ENCODE data around the gene RRP12.
A peak's percentile ranks its signal among the peaks of the same experiment; 100 is the strongest.

RRP12 gene

GRCh38 chr10:97334370-97335175, 66.6 kb downstream of the RRP12 start, which contains the start of gene FRAT2:
TSS of gene FRAT2 (minus strand) at chr10:97334729. CDS start at chr10:97334572, 157 bp downstream.
- peak; percentile 90 for DNase-seq (ENCODE audit: low spot score)

- peak; percentile 36 for DNase-seq (ENCODE audit: low spot score)
Observed at GRCh38 chr10:97333601-97334369, 67.4 kb downstream of the RRP12 start.

GRCh38 chr10:97333351-97333600, 67.9 kb downstream of the RRP12 start:
- peak; percentile 31 for DNase-seq (ENCODE audit: low spot score)

- DNase-seq (ENCODE audit: low spot score): peak; percentile 51
Observed at GRCh38 chr10:97332591-97333350, 68.4 kb downstream of the RRP12 start.

DNA sequence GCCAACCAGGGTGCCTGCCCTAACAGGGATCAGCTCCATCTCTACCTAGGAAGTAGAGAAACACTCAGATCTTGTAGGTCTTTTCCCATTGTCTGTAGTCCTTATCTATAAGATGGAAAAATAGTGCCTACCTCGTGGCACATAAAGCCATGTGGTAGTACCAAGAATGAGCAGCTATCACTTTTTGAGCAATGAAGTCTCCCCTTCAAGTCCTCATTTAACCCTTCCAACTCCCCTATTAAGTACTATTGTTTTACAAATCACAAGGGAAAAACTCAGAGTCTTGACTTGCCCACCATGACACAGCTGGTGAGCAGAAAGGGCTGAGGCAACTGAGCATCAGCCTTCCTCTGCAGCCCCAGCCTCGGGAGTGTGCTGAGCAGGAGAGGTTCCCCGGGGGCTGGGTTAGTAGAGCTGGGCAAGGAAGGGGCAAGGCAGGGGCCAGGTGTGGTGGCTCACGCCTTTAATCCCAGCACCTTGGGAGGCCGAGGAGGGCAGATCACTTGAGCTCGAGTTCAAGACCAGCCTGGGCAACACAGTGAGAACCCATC, 69.9 kb downstream of the RRP12 start:
- no peak for DNase-seq (ENCODE audit: low spot score)

- DNase-seq (ENCODE audit: low spot score): no peak
Observed at GRCh38 chr10:97329766-97330165, 71.4 kb downstream of the RRP12 start.

DNA sequence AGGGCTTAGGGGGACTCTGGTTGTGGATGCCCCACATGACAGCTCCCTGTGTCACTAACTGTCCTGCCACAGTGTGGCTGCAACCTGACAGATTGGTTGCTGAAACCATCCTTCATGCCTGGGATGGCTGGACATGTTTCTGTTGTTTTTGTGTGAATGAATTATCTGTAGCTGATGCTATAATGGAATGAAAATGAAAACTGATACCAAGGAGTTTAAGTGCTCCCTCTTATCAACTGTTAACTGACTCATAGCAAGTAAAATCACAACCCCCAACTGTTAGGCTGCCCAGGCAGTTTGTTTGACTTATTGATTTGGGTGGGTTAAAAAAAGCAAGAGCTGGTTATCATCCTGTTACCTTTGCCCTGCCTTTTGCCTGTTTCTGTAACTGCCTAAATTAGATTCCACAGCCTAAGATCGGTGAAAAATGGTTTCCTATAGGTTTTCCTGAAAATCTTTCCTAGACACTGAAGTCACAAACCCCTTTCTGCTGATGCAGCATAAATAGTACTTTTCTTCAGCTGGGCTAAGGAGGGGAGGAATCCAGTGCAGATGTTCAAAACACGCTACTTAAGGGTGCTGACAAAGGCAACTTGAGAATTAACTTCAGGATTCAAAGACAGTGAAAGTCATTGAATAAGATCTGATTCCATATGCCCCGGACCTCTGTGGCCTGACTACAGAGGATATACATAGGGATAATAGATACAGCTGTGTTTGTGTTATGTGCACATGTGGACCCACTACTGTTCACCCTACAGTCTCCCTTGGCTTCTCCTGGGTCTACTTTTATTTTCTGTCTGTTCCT, 72.3 kb downstream of the RRP12 start:
- no peak for DNase-seq (ENCODE audit: low spot score)

DNA sequence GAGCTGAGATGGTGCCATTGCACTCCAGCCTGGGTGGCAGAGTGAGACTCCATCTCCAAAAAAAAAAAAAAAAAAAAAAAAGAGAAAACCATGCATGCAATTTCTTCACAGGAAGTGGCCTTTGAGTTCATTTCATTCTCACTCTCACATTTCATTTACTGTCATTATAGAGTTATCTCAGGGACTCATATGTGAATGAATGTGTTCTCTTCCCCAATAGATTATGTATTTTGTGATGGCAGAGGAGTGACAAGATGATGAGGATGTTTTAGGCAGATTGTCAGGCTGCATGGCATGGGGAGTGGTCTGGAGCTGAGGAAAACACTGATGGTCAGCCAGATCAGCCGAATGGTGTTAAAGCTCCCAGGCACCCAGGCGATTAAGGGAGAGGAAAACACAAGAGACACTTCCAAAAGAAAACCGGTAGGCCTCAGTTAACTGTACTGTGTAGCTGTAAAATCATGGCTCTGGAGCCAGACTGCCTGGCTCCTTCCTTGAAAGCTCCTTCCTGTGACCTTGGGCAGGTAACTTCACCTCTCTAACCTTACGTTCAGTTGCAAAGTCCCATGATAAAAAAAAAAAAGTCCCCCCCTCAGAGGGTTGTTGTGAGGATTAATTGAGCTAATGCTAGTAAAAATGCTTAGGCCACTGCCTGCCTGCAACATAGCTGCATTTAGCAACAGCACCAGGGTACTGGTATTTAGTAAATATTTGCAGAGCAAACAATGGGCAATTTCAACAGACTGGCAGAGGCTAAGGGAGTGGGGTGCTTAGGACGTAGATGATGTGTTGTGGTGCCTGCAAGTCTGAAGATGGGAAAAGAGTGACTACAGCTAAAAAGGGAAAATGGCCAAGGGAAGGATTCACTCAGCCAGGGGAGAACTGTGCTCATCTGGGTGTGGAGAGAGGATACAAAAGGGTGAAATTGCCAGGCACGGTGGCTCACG, 73.5 kb downstream of the RRP12 start:
- no peak for DNase-seq (ENCODE audit: low spot score)

DNA sequence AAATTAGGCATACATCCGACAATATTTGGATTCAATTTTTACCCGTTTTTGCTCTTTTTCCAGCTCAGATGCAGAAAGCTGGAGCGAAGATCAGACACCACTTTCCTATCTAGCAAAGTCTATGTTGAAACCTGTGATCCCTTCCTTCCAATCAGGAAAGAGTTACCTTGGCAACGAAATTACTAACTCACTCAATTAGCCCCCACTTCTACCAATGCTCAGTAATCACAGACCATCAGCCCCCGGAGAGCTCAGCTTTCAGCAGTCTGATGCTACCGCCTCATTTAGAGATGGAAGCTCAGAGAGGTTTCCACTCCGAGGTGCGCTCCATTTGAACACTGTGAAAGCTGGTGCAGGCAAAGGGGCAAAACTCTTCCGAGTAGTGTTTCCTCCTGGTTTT, 75.4 kb downstream of the RRP12 start:
- DNase-seq (ENCODE audit: low spot score): no peak

DNA sequence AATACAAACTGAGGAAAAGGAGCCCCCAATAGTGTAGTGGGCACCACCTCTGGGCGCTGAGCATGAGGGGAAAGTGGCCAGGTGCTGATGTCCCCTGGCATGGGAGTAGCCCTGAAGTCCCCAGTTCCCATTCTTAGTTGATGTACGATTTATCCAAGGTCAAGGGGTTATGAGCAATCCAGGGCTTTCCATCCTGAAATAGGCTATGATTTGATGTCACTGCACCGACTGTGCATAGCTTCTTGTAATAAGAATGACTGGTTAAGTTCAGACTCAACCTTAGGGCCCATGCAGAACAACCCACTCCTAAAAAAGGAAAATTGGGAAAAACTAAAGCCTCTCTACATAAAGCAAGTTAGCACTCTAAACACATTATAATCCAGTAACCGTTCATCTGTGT, 77.6 kb downstream of the RRP12 start:
- DNase-seq (ENCODE audit: low spot score): no peak

GRCh38 chr10:97321804-97322190, 79.3 kb downstream of the RRP12 start:
- DNase-seq (ENCODE audit: low spot score): no peak

- no peak for DNase-seq (ENCODE audit: low spot score)
Observed at GRCh38 chr10:97321032-97321803, 79.9 kb downstream of the RRP12 start.

GRCh38 chr10:97320480-97321031, 80.6 kb downstream of the RRP12 start:
- no peak for DNase-seq (ENCODE audit: low spot score)

GRCh38 chr10:97319671-97320479, 81.3 kb downstream of the RRP12 start:
- DNase-seq (ENCODE audit: low spot score): peak; percentile 47

DNA sequence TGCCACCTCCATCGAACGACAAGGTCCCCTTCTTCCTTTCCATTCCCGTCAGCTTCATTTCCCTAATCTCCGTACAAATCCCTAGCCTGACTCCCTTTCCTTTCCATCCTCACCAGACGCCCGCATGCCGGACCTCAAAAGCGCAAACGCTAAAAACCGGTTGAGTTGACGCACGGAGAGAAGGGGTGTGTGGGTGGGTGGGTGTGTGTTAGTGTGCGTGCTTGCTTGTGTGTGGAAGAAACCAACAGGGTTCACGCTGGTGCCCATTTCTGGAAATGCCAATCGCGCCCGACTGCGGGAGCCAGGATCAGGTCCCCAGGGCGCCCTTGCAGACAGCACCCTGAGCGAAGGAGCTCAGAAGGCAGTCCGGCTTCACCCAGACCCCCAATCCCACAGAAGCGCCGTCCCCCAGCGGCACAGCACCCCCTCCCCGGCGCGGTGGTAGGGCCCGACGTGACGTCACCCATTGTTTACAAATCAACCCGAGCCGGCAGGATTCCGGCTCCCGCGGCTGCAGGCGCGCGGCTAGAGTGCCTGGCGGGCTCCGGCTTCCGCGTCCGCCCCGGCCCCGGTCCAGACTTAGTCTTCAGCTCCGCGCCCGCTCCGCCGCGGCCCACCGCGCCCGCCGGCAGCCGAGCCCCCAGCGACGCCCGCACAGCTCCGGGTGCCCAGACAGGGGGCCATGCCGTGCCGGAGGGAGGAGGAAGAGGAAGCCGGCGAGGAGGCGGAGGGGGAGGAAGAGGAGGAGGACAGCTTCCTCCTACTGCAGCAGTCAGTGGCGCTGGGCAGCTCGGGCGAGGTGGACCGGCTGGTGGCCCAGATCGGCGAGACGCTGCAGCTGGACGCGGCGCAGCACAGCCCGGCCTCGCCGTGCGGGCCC, 82.1 kb downstream of the RRP12 start, which contains the start of gene FRAT1:
FRAT1 (plus strand) TSS at position 500 of the 880 bp plus-strand sequence; CDS start at position 683, 183 bp downstream.
- peak; percentile 78 for DNase-seq (ENCODE audit: low spot score)

DNA sequence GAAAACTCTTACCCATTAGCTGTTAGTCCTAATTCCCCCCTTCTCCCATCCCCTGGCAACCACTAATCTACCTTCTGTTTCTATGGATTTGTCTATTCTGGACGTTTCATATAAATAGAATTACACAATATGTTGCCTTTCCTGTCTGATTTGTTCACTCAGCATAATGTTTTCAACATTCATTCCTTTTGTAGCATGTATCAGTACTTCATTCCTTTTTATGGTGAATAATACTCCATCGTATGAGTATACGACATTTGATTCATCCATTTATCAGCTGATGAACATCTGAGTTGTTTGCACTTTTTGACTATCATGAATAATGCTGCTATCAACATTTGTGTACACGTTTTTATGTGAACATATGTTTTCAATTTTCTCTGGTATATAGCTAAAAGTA, 86.5 kb downstream of the RRP12 start:
- DNase-seq (ENCODE audit: low spot score): no peak

GRCh38 chr10:97312897-97313296, 88.2 kb downstream of the RRP12 start:
- DNase-seq (ENCODE audit: low spot score): no peak
